ENCODE data around the gene SPO11. TPM values are rescaled to one million over a fixed set of nuclear protein-coding genes. Genes with fewer than 3 reads are reported as not detected.

SPO11 gene, protein sequence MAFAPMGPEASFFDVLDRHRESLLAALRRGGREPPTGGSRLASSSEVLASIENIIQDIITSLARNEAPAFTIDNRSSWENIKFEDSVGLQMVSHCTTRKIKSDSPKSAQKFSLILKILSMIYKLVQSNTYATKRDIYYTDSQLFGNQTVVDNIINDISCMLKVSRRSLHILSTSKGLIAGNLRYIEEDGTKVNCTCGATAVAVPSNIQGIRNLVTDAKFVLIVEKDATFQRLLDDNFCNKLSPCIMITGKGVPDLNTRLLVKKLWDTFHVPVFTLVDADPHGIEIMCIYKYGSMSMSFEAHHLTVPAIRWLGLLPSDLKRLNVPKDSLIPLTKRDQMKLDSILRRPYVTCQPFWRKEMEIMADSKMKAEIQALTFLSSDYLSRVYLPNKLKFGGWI
- total RNA-seq (2021; fragmentation: NEBNext Ultra II Directional; extraction: Animal tissue kit (Norgen Biotek cat#: 25700)) (not detected in 2 replicates), polyA plus RNA-seq (2011; rRNA removed) (not detected in 2 replicates), polyA minus RNA-seq (2011; rRNA and poly(A)+ RNA removed) (not detected in 2 replicates)
- not detected for polyA plus RNA-seq (2011; cell fraction: cytosol; rRNA removed)
- polyA plus RNA-seq (2011; cell fraction: nucleus; rRNA removed) = not detected
- polyA plus RNA-seq (2012, experiment 1 of 2) = not detected in 4 replicates
- not detected for polyA plus RNA-seq (2012, experiment 2 of 2)
- not detected for polyA plus RNA-seq (2013, experiment 1 of 2)
- polyA plus RNA-seq (2013, experiment 2 of 2) = not detected
- not detected for polyA minus RNA-seq (2011; cell fraction: cytosol; rRNA and poly(A)+ RNA removed)
- polyA minus RNA-seq (2011; cell fraction: nucleus; rRNA and poly(A)+ RNA removed) = not detected
- long read RNA-seq, experiment 1 = 0 reads
- long read RNA-seq, experiment 2 = 0 reads

DNA sequence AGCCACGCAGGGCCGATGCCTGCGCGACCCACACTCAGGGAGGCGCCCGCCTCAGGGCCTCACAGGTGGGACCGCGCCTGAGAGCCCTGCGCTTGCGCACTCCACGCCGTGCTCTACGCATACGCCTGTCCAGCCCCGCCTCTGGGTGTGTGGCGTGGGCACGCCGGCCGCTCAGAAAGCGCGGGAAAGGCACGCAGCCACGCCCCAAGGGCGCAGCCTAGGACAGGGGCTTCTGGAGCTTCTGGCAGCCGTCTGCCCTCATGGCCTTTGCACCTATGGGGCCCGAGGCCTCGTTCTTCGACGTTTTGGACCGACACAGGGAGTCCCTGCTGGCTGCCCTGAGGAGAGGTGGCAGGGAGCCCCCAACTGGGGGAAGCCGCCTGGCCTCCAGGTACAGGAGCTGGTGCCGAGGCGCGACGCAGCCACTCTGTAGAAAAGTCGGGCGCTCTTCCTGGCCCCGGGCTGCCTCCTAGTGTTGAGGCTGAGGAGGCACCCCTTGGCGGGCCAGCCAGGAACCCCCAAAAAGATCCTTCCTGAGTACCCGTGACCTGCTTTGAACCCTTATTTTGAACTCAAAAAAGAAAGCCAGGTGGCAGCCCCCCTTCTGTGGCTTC is at the start of gene SPO11:
Gene SPO11, plus strand, starts transcription at position 196 of the 614 bp plus-strand sequence. Its CDS starts 65 bp downstream, at position 261.
- H2BK120ac ChIP-seq (replicated peaks; ENCODE audit: low read depth, low read length) = no peak within 1 kb of the TSS
- 66% methylated on average over 38 of the region's 40 CpGs; no CpG with 5 or more reads in 1 of the 2 experiments for WGBS, 2 experiments (ENCODE audit: extremely low coverage in 1 of 2, insufficient coverage in 1 of 2, insufficient read length in 1 of 2, insufficient replicate concordance in 2 of 2, low coverage in 1 of 2, low lambda C conversion rate in 2 of 2, missing lambda C conversion rate in 1 of 2)
- DNase-seq (ENCODE audit: low read depth in 1 of 2, low spot score in 2 of 2) = peak; percentile 38 to 78
- no peak within 1 kb of the TSS for H2AK5ac ChIP-seq (ENCODE audit: low read depth, low read length)
- H3K4ac ChIP-seq (replicated peaks; ENCODE audit: insufficient read length, low read depth, low read length) = no peak within 1 kb of the TSS
- H2AFZ ChIP-seq (ENCODE audit: low read length) = peak within 1 kb of the TSS; percentile 28; the same call in 1 of the 2 replicates
- H3K27me3 ChIP-seq (replicated peaks in 1 of 4; ENCODE audit: control insufficient read depth in 3 of 4, extremely low read depth in 1 of 4, insufficient read depth in 3 of 4, low read length in 3 of 4) = peaks cover 0 to 3% (median 0%) of the 10 kb centered on the region in 4 experiments; a peak in 2 of 7 replicates
- H4K8ac ChIP-seq (ENCODE audit: extremely low read depth, insufficient read depth, low read length) = peak within 1 kb of the TSS; percentile 64; the same call in 1 of the 2 replicates
- no peaks in the 10 kb centered on the region for H3K79me2 ChIP-seq (ENCODE audit: control insufficient read depth in 1 of 2, insufficient read depth in 2 of 2, low read length in 2 of 2)
- H4K91ac ChIP-seq (replicated peaks; ENCODE audit: insufficient read length, low read length) = no peak within 1 kb of the TSS
- ChIA-PET CTCF (ENCODE audit: partially characterized antibody) (interaction anchor here (0.6 to 12.8 kb wide), 54 partner anchors 10 to 803 kb away, joined by 3 to 150 read pairs (median 6); no protein-coding TSS in a partner anchor), POLR2A (ENCODE audit: partially characterized antibody) (interaction anchor here (1.0 kb wide), 1 partner anchor 67 kb away, joined by 3 read pairs; no protein-coding TSS in a partner anchor)
- H2BK5ac ChIP-seq (ENCODE audit: low read depth, low read length) = no peak within 1 kb of the TSS
- H3K18ac ChIP-seq (ENCODE audit: extremely low read depth, low read length) = no peak within 1 kb of the TSS
- H2BK15ac ChIP-seq (ENCODE audit: low read length) = no peak within 1 kb of the TSS; the same call in 1 of the 2 replicates
- no peaks in the 10 kb centered on the region for H3K79me1 ChIP-seq (ENCODE audit: low read depth, low read length)
- no peak within 1 kb of the TSS for H3K9ac ChIP-seq (replicated peaks in 1 of 4; ENCODE audit: extremely low read depth in 1 of 4, low read depth in 3 of 4, low read length in 3 of 4)
- H3K4me2 ChIP-seq (ENCODE audit: insufficient read depth in 1 of 2, low read depth in 2 of 2, low read length in 2 of 2) = 0 out of 4 replicates have a peak within 1 kb of the TSS, but pooled peaks of 1 of the 2 experiments have one; percentile 22
- no peaks in the 10 kb centered on the region for H4K20me1 ChIP-seq (replicated peaks in 1 of 2; ENCODE audit: control insufficient read depth in 1 of 2, insufficient read depth in 2 of 2, low read length in 2 of 2)
- H2BK12ac ChIP-seq (ENCODE audit: low read depth, low read length) = no peak within 1 kb of the TSS; the same call in 1 of the 2 replicates
- H4K5ac ChIP-seq (ENCODE audit: insufficient read length, low read depth, low read length) = no peak within 1 kb of the TSS
- H3K56ac ChIP-seq (replicated peaks; ENCODE audit: insufficient read length, low read depth, low read length) = no peak within 1 kb of the TSS
- no peak within 1 kb of the TSS for H2BK20ac ChIP-seq (ENCODE audit: low read length)
- H3K14ac ChIP-seq (ENCODE audit: insufficient read length) = no peak within 1 kb of the TSS
- no peak within 1 kb of the TSS for H3K4me3 ChIP-seq (ENCODE audit: extremely low read depth in 1 of 4, insufficient read depth in 2 of 4, low read depth in 3 of 4, low read length in 4 of 4)
- H3K36me3 ChIP-seq (ENCODE audit: control insufficient read depth in 2 of 4, insufficient read depth in 4 of 4, low read length in 3 of 4) = no peaks in the 10 kb centered on the region
- H3K27ac ChIP-seq (ENCODE audit: low read depth, low read length) = no peak within 1 kb of the TSS
- H3K9me3 ChIP-seq (ENCODE audit: insufficient read depth in 2 of 2, low read depth in 1 of 2, low read length in 1 of 2) = no peaks in the 10 kb centered on the region
- H3K23me2 ChIP-seq (ENCODE audit: low read depth, low read length) = no peaks in the 10 kb centered on the region
- H3K4me1 ChIP-seq (replicated peaks in 1 of 4; ENCODE audit: control insufficient read depth in 3 of 4, insufficient read depth in 4 of 4, low read length in 3 of 4) = peaks cover 0 to 7% (median 2%) of the 10 kb centered on the region in 4 experiments; a peak in 1 of 7 replicates
- FAIRE-seq = no peak
- no peak within 1 kb of the TSS for H3K23ac ChIP-seq (ENCODE audit: insufficient read length)
- TF ChIP-seq SP1 (IDR thresholded peaks at IDR 0.05; ENCODE audit: low read depth, low read length) = no peak
- no peak for TF ChIP-seq TCF12 (IDR thresholded peaks at IDR 0.05; ENCODE audit: low read depth, low read length)
- TF ChIP-seq CTBP2 (IDR thresholded peaks at IDR 0.05; ENCODE audit: borderline replicate concordance, insufficient read depth, insufficient read length, low read length) = no peak
- TF ChIP-seq SIX5 (IDR thresholded peaks at IDR 0.05; ENCODE audit: low read depth, low read length) = no peak
- no peak for TF ChIP-seq KDM1A (IDR thresholded peaks at IDR 0.05; ENCODE audit: borderline replicate concordance, low read length)
- TF ChIP-seq ZNF274 (IDR thresholded peaks at IDR 0.05; ENCODE audit: borderline replicate concordance, extremely low read depth, low read length) = no peak
- TF ChIP-seq, protein P1, sequence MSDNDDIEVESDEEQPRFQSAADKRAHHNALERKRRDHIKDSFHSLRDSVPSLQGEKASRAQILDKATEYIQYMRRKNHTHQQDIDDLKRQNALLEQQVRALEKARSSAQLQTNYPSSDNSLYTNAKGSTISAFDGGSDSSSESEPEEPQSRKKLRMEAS (IDR thresholded peaks at IDR 0.05) = 0 out of 2 replicates have a peak, but pooled peaks have one; percentile 44
- 0 out of 2 replicates have a peak, but pooled peaks have one; percentile 13 for TF ChIP-seq YY1 (IDR thresholded peaks at IDR 0.05; ENCODE audit: low read depth, low read length)

All from H1 (cell line).